ENCODE results near the gene DDX56.
A peak's percentile ranks its signal among the peaks of the same experiment; 100 is the strongest.
"Not testable (repeated sequence)": the region's sequence is repeated elsewhere in the genome, so short reads cannot be mapped to it uniquely, and the experiment has no call there.

DDX56 gene

GRCh38 chr7:44561962-44562621, 11.6 kb downstream of the DDX56 start:
- DNase-seq: no peak

GRCh38 chr7:44561481-44561880, 12.2 kb downstream of the DDX56 start:
- DNase-seq: no peak

DNA sequence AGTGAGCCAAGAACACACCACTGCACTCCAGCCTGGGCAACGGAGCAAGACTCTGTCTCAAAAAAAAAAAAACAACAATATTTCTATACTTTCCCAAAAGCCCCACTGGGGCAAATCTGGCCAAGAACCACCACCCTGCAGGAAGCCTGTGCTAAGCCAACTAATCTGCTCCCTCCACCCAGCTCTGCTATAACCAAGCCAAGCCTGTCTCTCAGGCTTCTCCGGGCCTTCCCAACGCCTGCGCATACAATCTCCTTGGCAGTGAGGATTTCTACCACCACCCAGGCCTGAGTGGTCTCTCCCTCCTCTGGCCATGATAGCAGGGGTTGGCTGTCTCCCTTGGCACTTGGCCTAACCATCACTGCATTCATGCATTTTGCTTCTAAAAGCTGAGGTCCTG, 14.2 kb downstream of the DDX56 start:
- no peak for DNase-seq

GRCh38 chr7:44557485-44557884, 16.2 kb downstream of the DDX56 start:
- no peak for DNase-seq

DNA sequence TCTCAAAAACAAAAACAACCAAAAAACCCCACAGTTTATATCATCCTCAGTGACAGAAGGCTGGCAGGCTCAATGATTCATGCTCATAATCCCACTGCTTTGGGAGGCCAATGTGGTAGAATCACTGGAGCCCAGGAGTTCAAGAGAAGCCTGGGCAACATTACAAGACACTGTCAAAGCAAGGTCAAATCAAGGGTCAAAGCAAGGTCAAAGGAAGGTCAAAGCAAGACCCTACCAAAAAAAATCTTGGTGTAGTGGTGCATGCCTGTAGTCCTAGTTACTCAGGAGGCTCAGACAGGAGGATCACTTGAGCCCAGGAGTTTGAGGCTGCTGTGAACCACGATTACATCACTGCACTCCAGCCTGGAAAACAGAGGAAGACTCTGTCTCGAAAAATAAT, 18.4 kb downstream of the DDX56 start:
- DNase-seq: no peak

DNA sequence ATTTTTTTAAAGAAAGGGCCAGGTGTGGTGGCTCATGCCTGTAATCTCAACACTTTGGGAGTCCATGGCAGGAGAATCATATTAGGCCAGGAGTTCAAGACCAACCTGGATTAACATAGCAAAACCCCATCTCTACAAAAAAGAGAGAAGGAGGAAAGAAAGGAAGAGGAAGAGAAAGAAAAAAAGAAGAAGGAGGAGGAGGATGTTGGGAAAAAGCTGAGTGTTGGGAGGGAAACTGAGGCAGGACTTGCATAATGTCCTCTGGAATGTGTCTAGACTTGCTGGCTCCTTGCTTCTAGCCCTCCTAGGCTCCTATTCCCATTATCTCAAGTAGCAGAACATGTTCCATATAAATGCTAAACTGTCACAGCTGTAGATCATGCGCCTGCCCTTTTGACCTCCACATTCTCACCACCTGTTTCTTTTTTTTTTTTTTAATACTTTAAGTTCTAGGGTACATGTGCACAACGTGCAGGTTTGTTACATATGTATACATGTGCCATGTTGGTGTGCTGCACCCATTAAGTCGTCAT, 21.2 kb downstream of the DDX56 start:
- not testable (repeated sequence) for DNase-seq

DNA sequence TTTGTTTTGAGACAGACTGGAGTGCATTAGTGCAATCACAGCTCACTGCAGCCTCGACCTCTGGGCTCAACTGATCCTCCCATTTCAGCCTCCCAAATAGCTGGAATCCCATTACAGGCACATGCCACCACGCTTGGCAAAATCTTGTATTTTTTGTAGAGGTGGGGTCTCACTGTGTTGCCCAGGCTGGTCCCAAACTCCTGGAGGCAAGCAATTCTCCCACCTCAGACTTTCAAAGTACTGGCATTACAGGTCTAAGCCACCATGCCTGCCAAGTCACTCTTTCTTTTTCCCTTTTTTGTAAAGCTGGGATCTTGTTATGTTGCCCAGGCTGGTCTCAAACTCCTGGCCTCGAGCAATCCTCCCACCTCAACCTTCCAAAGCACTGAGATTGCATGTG, 24.3 kb downstream of the DDX56 start:
- DNase-seq: no peak

- DNase-seq: no peak
Observed at GRCh38 chr7:44548893-44549292, 24.8 kb downstream of the DDX56 start.

- DNase-seq: no peak
Observed at GRCh38 chr7:44547536-44548231, 26.0 kb downstream of the DDX56 start.

DNA sequence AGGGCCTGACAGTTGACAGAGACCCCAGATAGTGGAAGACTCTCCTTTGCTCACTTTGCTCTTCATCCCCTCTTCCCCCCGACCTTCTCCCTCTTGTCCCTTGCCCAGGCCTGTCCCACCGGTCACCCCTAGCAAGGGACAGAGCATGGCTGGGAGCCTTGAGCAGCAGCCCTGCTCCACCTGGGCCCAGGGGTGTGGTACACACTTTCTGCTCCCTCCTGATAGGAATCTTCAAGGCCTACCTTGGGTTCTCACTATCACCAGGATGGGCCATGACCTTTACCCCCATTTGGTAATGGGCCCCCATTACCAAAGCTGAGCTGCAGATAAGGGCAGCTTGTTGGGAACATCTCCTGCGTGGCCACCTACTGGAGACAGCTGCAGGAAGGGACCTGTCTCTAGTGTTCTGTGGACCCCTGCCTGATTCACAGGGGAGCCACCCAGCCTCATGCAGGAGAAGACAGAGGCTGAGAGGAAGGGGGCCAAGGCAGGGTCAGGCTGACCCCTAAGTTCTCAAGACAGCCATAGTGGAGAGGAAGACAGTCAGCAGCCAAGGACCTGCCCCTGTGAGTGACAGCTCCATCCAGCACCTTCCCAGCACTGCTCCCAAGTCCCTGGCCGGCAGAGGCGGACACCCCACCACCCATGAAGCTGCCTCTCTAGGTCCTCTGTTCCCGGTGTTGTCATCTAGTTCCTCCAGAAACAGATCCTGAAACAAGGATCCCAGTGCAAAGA, 31.7 kb downstream of the DDX56 start:
- no peak for DNase-seq

- DNase-seq: no peak
Observed at GRCh38 chr7:44541028-44541869, 32.5 kb downstream of the DDX56 start, which contains the start of gene NPC1L1. Gene NPC1L1, minus strand, starts transcription at chr7:44541330. Its CDS starts 71 bp downstream, at chr7:44541259.

GRCh38 chr7:44540592-44541027, 33.1 kb downstream of the DDX56 start:
- no peak for DNase-seq

DNA sequence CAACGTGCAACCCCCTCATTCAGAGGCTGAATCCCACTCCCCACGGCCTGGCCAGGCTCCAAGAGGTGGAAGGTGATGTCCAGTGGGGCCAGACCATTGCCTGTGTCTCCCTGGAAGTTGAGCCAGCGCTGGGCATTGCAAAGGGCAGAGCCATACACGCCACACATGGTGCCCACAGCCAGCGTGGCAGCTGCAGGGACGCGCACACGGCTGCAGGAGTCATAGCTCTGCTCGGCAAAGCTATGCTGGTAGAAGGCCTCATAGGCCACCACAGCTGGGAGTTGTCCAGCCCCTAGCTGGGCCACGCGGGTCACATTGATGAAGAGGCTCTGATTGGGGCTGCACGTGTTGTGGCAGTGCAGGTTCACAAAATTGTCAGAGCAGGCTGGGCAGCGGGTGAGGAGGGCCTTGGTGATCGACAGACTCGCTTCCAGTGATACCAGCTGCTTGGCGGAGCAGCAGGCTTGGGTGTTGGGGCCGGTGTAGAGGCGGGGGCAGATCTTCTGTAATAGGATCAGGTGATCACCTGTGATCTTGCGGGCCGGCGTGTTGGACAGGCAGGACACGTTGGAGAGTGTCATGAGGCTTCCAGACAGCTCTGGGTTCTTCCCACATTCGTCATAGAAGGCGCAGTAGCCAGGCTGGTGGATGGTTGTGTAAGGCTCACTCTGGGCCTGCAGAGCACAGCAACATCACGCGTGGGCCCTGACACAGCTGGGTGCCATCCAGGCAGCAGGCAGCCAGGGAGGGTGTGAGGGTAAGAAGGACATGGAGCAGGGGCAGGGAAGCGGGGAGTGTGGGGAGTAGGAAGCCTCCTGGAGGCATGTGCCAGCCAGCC, 33.8 kb downstream of the DDX56 start:
- no peak for DNase-seq

DNA sequence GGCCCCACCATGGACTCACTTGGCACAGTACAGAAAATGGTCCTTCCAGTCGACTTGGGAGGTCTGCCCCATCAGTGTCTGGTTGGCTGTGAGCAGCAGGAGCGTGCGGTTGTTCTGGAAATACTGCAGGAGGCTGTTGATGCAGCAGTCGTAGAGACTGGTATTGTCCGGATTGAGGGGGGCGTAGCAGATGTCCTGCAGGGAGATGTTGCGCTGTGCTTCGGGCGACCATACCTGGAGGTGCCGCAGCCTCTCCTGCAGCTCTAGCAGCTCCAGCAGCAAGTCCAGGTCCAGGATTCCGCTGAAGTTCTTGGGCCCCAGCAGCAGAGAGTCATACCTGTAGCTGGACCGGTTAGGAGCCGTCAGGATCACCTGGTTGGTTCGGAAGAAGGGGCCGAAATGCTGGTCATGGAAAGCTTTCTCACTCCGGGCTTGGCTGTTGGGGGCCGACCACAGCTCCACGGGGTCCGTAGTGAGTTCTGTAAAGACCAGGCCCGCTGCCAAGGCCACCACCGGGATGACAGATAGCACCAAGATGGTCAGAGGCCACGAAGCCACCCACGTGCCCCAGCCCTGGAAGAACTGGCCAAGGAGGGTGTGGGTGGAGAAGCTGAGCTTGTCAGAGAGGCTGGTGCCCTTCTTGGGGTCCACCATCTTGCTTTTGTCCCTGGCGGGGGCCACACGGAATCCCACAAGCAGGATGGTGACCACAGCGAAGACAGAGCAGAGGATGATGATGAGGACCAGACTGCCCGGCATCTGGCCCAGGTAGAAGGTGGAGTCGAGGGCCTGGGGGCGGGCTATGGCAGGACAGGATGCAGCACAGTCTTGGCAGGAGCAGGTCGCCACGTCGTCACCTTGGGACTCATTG, 34.7 kb downstream of the DDX56 start:
- DNase-seq: no peak

GRCh38 chr7:44538093-44538797, 35.5 kb downstream of the DDX56 start:
- DNase-seq: no peak

- no peak for DNase-seq
Observed at GRCh38 chr7:44537442-44537841, 36.3 kb downstream of the DDX56 start.

DNA sequence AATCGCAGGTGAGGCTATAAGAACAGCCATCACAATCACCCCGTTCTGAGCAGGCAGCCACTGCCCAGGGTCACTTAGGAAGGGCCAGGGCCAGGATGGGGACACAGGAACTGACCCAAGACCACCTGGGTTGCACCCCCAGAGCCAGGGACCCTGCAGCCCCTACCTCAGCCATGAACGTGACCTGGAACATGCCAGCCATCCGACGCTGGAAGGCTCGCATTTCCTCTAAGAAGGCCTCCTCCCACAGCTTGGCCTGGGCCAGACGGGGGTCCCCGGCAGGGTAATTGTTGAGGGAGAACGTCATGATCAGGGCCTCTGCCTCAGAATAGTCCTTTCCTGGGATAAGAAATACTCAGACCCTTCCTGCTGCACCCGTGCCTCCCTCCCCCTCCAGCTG, 37.6 kb downstream of the DDX56 start:
- no peak for DNase-seq

DNA sequence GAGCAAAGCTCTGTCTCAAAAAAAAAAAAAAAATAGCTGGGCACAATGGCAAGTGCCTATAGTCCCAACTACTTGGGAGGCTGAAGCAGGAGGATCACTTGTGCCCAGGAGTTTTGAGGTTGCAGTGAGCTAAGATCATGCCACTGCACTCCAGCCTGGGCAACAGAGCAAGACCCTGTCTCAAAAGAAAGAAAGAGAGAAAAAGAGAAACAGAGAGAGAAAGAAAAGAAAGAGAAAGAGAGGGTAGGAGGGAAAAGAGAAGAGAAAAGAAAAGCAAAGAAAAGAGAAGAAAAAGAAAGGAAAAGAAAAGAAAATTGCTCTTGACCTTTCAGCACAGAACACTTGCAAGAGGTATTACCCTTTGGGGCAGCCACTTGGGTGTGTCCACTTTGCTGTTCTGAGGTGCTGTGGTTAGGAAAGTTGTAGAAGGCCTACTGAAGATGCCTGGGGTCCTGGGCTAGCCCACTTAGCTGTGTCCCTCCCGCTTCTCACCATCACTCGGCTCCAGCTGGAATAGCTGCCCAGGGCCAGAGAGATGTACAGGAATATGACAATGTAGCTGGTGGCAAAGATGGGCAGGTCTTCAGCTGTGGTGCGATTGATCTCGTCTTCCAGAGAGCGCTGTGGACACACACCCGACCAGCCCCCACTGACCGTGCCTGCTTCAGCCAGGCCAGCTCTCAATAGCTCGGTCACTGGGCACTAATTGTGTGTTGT, 38.2 kb downstream of the DDX56 start:
- DNase-seq: no peak

DNA sequence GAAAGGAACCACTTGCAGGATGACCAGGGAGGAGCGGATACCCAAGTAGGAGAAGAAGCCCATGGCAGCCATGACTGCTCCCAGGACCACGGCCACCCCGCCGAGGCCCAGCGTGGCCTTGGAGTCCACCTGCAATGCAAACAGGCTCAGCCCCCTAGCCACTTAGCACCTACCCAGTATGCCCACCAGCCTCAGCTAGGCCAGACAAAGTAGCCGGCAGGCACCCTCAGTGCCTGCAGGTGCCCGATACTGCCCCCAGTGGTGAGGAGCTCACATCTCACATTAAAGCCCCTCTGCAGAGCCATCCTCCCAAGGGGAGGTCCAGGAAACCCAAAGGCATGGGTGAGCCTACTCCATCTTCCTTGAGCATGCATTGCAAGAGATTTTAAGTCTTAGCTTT, 39.2 kb downstream of the DDX56 start:
- peak; percentile 50 for DNase-seq

Measured in stimulated activated CD4-positive, alpha-beta T cell treated with anti-CD3 and anti-CD28 coated beads, Interleukin-4, amount 100 ng/mL, for 24 hours (primary cell).